HG03378 (cell line): ENCODE data around the gene C17orf113.
"Not testable (repeated sequence)": the region's sequence is repeated elsewhere in the genome, so short reads cannot be mapped to it uniquely, and the experiment has no call there.

Experiments used
- ATAC-seq: cut with Tn5 transposase; IDR thresholded peaks from one replicate; pipeline ENCODE4 v1.9.1; 2021; ENCODE audit warnings: mild to moderate bottlenecking, moderate library complexity; ENCODE audit not compliant: unreplicated experiment

C17orf113 gene

DNA sequence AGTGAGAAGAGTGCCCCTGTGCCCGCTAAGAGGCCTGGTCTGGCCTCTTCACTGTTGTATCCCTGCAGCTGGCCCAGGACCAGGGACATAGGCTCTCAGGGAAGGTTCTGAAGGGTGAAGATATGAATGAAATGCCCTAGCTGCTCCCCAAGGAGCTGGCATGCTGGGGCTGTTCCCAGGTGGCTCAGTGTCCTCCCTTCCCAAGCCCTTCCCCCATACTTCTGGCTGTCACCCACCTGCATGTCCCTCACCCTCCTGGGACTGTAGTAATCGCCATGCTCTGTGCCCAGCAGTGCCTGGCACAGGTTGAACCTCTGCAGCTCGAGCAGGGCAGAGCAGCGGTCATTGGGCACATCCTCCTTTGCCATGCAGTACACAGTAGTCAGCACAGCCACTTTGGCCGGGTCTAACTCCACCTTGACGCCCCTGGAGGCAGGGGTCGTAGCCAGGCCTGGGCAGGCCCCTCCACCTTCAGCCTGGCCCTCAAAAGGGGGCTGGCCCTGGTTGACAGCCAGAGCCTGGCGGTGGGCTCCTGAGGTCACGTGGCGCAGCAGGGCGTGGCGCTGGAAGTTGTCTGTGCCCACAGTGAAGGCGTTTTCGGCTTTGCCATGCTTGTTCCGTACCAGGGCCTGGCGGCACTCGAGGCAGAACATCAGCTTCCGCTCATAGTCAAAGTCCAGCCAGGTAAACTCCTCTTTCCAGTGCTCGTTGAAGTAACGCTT is 7.6 kb downstream of the C17orf113 start:
- no peak for ATAC-seq

DNA sequence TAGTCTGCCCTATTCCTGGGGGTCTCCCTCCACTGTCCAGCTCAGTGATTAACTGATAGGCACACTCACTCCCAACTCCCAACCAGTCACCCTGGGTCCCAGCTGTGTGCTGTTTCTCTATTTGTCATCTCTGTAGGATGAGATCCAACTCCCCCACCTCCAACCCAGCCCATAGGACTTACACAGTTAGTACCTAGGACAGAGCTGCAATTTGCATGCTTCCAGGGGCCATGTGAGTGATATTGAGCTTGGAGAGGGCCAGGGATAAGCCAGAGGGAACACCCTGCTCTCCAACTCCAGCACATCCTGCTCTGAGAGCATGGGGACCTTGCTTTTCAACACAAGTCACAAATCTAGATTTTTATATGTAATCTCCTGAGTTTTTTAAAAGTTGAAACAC is 8.8 kb downstream of the C17orf113 start:
- no peak for ATAC-seq

DNA sequence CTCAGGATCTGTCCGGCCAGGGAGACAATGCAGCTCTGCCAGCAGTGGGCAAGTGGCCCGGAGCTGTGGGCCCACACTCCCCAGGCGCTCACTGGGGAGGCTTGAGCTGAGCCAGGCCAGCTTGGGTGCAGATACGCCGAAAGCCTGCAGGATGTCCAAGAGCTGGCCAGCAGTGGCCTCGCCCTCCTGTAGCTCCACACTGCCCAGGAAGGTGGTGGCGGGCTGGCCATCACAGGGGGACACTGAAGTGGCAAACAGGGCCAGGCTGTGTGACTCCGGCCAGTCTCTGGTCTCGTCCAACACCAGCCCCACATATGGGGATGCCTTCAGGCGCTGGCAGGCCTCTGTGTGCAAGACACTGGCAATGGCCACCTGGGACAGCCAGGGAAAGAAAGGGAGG is 9.6 kb downstream of the C17orf113 start:
- ATAC-seq, result no peak

DNA sequence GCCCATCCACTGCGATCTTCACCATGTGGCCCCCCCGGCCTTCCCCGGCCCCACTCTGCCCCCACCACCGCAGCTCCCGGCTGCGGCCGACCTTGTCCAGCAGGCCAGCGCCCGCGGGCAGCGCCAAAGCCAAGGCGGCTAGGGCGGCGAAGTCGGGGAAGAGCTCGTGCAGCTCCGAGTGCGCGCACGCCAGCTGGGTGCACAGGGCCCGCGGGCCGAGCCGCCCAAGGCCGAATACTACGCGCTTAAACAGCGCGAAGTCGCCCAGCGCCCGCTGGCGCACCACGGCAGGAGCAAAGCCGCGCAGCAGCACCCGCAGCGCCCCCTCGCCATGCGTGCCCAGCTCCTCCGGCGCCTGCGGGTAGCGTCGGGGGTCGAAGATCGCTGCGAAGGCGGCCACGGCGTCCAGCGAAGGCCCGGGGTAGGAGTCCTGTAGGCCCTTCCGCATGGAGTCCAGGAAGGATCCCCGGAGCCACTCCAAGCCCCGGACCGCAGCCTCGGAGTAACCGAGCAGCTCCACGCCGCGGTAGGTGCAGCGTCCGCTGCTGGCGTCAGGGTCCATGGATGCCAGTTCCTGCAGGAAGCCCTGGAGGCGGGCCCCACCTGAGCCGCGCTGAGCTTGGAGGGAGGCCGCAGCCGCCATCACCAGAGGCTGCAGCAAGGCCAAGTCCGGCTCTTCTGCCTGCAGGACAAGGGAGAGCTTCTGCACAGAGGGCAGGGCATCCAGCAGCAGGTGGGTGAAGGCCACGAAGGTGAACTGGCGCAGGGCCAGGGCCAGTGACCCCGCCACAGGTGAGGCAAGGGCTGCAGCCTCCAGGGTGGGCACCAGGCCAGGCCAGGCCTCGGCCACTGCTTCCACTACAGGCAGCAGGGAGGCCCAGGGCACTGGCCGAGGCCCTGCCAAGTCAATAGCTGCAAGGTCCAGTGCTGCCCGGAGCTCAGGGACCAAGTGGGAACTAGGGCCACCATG is 10.3 kb downstream of the C17orf113 start:
- no peak for ATAC-seq

DNA sequence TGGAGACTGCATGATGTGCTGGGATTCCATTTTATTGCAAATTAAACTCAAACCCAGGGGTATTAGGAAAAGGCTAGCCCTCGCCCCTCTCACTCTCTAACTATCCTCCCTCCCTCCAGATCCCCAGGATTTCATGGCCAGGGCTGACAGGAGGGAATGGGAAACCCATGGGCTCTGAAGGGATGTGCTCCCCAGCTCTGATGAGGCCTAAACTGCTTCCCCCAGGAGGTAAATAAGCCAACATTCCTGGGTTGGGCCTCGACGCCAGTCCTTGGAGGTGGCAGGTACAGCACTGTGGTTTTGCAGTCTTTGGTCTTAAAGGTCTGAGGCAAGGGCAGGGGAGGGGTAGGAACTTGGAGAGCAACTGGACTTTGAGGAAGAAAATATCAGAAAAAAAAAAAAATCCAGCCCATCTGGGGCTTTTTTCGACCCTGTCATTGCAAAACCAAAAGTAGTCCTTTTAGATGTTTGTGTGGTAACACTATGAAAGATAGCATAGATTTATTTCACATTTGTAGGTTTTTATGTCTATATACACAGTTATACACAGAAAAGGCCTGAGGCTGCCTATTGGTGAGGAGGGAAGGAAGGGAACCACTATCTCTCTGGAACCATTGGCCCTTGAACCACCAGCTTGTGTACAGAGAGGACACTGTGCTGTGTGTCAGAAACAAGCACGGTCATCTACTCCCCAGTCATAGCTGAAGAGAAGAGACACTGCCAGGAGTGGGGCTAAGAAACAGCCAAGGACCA is 12.0 kb downstream of the C17orf113 start:
- ATAC-seq, result no peak

DNA sequence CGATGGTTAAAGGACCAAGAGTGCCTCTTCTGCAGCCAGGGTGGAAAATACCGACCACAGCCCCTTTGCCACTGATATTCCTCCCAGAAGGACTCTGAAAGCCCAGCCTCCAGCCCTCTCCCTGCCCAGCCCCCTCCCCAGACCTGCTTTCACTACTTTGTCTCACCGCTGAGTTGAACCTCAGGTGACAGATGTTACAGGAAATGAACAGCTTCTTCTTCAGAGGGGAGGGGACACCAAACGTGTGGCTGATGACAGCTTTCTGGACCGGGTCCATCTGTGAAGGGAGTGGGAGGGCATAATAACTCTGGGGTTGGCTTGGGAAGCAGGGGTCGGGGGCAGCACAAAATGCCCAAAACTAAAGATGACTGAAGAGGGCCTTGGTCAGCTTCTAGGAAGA is 16.3 kb downstream of the C17orf113 start:
- ATAC-seq, result no peak

DNA sequence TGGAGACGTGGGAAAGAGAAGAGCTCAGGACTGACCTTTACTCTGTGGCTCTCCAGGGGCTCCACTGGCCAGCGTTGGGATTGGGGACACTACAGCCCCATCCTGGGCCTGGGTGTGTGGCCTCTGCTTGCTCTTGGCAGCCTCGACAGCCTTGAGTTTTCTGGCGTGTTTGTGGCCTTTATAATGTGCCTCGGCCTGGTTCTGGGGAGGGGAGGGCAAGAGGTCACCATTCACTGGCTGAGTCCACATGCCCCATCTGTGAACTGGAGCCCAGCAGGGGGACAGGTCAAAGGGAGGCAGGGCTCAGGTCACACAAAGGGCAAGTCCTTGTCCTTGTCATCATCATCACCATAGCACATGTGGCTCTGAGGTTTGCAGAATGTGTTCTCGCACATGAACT is 18.8 kb downstream of the C17orf113 start:
- ATAC-seq, result no peak

DNA sequence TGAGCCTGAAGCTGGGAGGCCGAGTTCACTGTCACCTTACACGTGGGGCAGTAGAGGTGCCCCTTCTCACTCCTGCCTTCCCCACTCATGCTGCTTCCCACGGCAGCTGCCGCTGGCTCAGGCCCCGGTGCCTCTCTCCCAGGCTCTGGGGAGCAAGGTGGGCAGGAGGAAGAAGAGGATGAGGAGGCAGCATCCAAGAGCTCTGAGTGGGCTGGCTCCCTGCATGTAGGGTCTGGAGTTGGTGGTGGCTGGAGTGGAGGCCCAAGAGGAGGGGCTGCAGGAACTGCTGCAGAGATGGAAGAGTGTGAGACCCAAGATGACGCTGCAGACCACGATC is 21.6 kb downstream of the C17orf113 start:
- ATAC-seq, result no peak

DNA sequence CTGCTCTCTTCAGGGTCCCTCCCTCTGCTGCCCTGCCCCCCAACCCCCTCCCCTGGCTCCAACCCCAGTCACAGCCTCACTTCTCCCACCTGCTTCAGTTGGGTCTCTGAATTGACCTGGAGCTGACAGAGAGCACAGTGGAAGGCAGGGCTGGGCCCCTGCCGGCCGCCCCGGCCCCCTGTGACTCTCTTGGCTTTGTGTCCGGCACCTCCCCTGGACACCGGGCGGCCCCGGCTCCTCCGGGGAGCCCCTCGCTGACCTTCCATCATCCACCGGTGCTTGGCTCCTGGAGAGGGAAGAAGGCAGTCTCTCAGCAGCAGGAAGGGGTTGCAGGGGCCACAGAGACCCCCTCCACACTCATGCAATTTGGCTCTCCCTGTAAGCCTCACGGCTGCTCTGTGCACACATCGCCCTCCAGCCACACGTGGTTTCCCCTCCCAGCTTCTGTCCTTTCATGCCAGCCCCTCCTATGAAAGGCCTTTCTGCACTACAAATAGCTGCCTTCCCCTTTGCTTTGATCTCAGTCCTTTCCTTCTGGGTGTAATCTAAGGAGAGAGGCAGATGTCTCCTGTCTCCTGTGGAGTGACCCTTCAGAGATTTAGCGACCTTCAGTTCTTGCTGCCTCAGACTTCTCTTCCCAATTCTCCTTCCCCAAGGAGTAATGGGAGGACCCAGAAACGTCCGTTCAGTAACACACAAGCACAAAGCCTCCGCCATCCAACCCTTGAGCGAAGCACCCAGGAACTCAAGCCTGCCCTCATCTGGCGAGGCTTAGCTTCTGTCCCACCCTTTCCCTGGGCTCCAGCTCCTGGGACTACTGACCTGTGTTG is 22.2 kb downstream of the C17orf113 start:
- no peak for ATAC-seq

DNA sequence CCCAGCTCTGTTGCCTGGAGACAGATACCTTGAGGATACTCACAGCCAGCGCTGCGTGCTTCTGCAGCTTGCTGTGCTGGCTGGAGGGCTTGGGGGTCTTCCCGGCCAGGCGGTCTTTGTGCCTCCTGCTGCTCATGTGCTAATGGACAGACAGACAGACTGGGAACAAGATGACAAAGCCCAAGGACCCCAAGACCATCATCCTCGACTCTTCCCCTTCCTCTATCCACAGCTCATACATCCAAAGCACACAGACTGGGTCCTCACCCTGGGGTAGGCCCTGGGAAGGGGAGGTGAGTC is 22.9 kb downstream of the C17orf113 start:
- no peak for ATAC-seq

DNA sequence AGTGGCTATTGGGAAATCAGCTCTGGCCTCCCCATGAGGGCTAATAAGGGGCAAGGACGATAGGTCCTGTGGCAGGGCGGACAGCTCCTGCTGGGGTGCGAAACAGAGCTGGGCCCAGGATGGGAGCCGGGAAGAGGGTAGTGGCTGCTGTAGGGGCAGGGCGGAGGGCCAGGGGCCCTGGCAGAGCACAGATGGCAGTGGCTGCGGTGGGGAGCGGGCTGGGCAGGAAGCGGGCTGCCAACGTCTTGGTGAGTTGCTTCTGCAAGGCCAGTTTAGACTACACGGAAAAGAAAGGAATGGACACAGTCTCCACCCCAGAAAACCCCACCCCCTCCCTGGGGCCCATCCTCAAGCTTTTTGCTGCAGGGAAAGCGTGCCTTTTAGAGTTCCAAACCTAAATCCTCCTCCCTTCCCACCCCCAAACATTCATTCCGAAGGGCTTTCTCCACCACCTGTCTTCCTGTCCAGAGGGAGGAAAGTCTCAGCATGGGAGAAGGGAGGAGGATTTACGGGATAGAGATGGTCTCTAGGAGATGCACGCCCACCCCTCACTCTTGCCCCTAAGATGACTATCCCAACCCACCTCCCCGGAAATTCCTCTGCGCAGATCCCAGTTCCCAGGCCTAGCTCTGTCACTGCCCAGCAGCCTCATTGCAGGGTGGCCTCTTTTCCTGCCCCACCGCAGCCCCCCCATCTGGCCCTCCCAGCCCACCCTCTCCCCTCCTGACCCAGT is 23.4 kb downstream of the C17orf113 start:
- ATAC-seq, result no peak

DNA sequence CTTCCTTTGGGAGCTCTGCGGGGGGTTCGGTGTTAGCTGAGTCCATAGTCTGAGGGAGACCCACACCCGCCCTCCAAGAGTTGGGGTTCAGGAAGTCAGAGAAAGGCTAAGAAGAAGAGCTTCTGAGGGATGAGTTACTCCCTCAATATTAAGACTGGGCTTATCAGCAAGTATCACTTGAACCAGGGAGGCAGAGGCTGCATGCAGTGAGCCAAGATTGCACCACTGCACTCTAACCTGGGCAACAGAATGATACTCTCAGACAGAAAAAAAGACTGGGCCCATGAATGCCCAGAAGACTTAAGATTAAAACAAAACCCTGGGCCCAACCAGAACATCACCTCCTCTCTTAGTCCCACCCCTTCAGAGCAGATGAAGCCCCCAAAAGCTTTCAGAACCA is 24.5 kb downstream of the C17orf113 start:
- ATAC-seq, result no peak

DNA sequence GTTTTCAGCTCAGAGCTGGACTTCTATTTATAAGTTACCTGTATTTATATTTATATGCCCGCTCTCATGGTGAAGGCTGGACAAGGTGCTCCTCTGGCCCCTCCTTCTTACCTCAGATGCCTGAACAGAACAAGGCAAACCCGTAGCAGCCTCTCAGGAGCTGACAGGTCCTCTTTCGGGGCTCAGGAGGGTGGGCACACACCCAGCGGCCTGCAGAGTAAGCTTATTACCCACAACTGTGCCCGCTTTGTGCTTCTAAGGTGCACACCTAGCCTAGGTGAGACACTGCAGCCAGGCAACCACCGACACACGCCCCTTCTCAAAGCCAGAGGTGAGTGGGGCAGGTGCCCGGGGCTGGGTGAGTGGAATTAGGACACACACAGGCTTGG is 25.2 kb downstream of the C17orf113 start:
- ATAC-seq, result no peak

DNA sequence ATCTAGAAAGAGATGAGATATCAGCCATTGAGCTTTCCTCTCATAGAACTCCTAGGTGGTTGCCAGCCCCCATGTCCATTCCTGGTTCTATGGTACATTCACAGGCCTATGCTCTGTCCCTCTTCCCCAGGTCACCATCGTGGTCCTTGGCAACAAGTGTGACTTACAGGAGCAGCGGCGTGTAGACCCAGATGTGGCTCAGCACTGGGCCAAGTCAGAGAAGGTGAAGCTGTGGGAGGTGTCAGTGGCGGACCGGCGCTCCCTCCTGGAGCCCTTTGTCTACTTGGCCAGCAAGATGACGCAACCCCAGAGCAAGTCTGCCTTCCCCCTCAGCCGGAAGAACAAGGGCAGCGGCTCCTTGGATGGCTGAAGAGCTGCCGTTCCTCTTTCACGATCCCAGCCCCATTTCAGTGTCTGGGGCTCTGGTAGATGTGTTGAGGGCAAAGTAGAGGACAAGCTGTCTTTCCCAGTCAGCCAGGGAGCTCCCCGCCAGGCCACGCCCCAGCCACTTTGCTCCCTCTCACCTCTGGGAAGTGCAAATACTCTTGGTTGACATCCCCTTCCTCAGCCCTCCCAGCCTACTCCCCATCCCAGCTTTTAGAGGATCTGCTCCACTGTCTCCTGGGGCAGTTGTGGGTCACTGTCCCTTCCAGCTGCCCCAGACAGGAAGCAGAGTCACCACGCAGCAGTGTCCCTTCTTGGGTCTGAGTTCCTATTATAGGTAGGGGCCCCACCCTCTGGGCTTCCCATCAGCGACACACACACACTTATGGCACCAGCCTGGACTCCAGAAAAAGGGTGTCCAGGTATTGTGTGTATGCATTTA is 26.7 kb downstream of the C17orf113 start:
- ATAC-seq, result no peak

DNA sequence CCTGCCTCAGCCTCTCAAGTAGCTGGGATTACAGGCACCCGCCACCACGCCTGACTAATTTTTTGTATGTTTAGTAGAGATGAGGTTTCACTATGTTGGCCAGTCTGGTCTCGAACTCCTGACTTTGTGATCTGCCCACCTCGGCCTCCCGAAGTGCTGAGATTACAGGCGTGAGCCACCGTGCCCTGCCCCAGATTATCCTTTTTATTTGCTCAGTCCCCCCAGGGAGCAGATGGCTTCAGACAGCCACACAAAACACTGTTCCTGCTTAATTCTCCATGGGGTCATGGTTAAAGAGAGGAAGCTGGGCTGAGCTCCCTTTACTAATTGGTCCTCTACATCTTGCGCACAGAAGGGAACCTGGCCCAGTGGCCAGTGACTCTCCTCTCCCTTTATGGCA is 29.6 kb downstream of the C17orf113 start:
- ATAC-seq, result not testable (repeated sequence)

DNA sequence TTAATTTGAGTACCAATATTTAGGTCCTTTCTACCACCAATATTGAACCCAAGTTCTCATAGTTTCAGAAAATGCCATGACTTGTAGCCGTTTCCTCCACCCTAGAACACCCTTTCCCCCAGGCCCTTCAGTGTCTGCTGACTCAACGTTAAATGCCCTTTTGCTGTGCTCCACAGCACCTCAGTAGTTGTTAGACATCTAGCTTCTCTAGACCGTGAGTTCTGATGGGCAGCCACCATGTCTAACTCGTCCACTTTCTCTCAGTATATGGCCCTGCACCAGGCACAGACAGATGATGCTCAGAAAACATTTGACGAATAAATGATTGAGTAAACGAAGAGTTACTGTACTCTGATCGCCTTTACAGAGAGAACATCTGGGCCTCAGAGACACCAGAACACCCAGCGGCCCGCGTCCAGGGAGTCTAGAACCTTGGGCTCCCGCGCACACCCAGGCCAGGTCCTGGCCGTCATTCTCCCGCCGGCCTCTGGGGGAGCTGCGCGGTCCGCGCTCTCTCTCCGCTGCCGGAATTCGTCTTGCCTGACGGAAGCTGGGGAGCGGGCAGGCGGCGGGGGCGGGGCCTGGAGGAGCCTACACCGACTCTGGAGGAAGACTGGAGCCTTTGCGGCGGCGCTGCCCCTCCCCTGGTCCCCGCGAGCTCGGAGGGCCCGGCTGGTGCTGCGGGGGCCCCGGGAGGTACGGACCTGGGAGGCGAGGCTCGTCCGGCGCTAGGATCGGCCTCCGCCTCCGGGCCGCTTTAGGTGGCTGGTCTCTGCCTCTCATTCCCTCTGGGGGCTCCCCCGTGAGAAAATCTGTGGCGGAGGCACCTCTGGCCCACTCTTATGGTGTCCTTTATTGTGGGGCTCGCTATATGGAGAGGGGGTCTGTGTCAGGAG is 30.6 kb downstream of the C17orf113 start, which contains the start of gene NKIRAS2:
Gene NKIRAS2 (plus strand): TSS at position 582 of the 896 bp plus-strand sequence. CDS start 1,488 bp downstream, outside the sequence.
- no peak for ATAC-seq

DNA sequence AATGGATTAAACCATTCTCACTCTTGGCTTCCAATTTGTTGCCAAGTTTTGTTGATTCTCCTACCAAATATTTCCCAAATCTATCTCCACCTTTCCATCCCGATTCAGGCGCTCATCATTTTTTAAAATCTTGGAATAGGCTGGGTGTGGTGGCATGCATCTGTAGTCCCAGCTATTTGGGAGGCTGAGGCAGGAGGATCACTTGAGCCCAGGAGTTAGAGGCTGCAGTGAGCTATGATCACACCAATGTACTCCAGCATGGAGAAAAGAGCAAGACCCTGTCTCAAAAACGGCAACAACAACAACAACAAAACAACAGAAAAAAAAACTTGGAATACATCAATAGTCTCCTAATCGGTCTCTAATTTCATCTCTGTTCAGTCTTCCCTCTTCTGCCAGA is 31.4 kb downstream of the C17orf113 start:
- no peak for ATAC-seq

DNA sequence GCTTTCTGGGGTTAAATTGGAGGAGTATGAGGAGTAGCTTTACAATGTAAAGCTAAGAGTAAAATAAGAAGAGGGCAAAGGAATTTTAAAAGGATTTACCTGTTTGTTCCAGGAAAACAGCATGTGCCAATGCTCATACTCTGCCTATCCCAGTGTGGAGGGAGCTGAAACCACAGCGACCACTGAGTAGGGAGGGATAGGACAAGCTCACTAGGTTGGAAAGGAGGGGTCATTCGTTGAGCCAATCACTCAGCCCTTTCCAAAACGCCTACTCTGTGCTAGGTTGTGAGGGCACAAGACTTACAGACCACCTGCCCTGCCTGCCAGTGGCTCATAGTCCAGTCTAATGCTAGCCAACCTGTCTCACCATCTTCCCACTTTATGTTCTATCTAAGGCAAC is 32.1 kb downstream of the C17orf113 start:
- ATAC-seq, result no peak
